GM12864 (cell line): Measurements from ENCODE around the gene GAA.

Experiments used
- DNase-seq: peaks from one replicate; pipeline ENCODE4 v3.0.0-alpha.2; 2011; ENCODE audit warnings: low read depth
- H3K4me3 ChIP-seq: 2 replicates; pipeline ENCODE4 v1.5.1; 2011; ENCODE audit warnings: mild to moderate bottlenecking, low read depth, low read length, control low read depth
- CTCF ChIP-seq: IDR thresholded peaks from 2 replicates; pipeline ENCODE4 v1.5.1; 2011; ENCODE audit warnings: low read depth, mild to moderate bottlenecking, moderate library complexity, low read length, control low read depth, inconsistent platforms; ENCODE audit errors: missing control alignments

The GAA gene

GRCh38 chr17:80091376-80091775 is 10.0 kb upstream of the GAA start:
- no peak overlapping the region for H3K4me3 ChIP-seq
- no peak for TF ChIP-seq CTCF
- no peak for DNase-seq

- TF ChIP-seq CTCF, result no peak
- DNase-seq, result no peak
- no peak overlapping the region for H3K4me3 ChIP-seq
Measured at GRCh38 chr17:80092959-80093358, 8.4 kb upstream of the GAA start.

- no peak for TF ChIP-seq CTCF
- DNase-seq, result no peak
Measured at GRCh38 chr17:80095038-80095843, 6.1 kb upstream of the GAA start.

GRCh38 chr17:80095844-80096475 is 5.4 kb upstream of the GAA start:
- TF ChIP-seq CTCF, result no peak
- no peak for DNase-seq
- no peak overlapping the region for H3K4me3 ChIP-seq

More at GRCh38 chr17:80095038-80095843, 6.1 kb upstream of the GAA start:
- no peak overlapping the region for H3K4me3 ChIP-seq

- no peak overlapping the region for H3K4me3 ChIP-seq
- DNase-seq, result no peak
- TF ChIP-seq CTCF, result no peak
Measured at GRCh38 chr17:80096561-80097021, 4.8 kb upstream of the GAA start.

GRCh38 chr17:80097127-80097621 is 4.2 kb upstream of the GAA start:
- DNase-seq, result no peak
- TF ChIP-seq CTCF, result no peak
- no peak overlapping the region for H3K4me3 ChIP-seq
